Fibroblast of skin of left biceps (primary cell): ENCODE data around the gene FAHD2A.
"Not testable (repeated sequence)": the region's sequence is repeated elsewhere in the genome, so short reads cannot be mapped to it uniquely, and the experiment has no call there.

Experiments
- DNase-seq, 2 experiments: peaks; one replicate each; pipeline ENCODE4 v3.0.0-alpha.2; 2013; ENCODE audit warnings: low read depth in 2 of 2

FAHD2A gene

GRCh38 chr2:95375532-95376150, 26.9 kb upstream of the FAHD2A start:
- no peak for DNase-seq

- no peak for DNase-seq
These were observed 25.9 kb upstream of the FAHD2A start for GRCh38 chr2:95376311-95377215.

- no peak for DNase-seq
These were observed 25.0 kb upstream of the FAHD2A start for GRCh38 chr2:95377216-95378123.

DNA sequence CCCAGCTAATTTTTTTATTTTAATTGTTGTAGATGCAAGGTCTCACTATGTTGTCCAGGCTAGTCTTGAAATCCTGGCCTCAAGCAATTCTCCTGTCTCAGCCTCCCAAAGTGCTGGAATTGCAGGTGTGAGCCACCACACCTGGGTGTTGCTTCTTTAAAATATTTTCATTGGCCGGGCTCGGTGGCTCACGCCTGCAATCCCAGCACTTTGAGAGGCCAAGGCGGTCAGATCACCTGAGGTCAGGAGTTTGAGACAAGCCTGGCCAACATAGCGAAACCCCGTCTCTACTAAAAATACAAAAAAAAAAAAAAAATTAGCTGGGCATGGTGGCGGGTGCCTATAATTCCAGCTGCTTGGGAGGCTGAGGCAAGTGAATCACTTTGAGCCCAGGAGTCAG, 24.2 kb upstream of the FAHD2A start:
- DNase-seq = not testable (repeated sequence)

- DNase-seq = no peak
These were observed 23.1 kb upstream of the FAHD2A start for GRCh38 chr2:95379371-95379831.

GRCh38 chr2:95380280-95380679, 22.2 kb upstream of the FAHD2A start:
- DNase-seq = no peak

GRCh38 chr2:95380731-95381130, 21.8 kb upstream of the FAHD2A start:
- DNase-seq = no peak

DNA sequence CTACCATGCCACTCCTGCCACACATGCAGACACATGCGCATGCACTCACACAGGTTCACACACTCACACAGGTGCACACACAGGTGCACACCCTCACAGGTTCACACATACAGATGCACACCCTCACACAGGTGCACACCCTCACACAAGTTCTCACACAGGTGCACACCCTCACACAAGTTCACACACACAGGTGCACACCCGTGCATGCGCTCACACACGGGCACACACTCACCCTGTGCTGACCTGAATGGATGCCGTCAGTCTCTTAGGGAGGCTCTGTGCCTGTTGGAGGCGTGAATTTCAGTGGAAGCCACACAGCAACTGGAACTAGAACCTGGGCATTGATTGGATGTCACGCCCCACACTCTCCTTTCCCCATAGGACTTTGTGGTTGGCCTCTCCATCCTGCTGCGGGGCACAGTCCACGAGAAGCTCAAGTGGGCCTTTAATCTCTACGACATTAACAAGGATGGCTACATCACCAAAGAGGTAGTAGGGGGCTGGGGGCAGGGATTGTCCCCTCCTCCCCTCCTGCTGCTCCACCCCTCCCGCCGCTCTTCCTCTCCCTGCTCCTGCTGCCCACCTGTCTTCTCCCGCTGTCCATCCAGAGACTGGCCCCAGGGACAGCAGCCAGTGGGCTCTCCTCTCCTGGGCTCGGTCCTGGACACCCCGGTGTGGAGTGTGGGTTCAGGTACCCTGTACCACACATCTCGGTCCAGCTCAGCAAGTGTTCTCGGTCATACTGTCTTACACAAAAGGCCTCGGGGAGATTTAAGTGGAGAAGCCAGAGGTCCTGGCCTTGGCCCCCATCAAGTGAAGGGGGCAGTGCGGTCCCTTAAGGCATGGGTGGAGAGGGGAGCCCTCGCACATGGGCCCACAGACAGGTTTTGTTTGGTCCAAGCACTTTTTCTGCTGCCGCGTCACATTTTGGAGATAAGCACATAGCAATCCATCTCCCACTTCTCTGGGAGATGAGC, 21.0 kb upstream of the FAHD2A start:
- no peak for DNase-seq

- no peak for DNase-seq
These were observed 20.3 kb upstream of the FAHD2A start for GRCh38 chr2:95382192-95382591.

DNA sequence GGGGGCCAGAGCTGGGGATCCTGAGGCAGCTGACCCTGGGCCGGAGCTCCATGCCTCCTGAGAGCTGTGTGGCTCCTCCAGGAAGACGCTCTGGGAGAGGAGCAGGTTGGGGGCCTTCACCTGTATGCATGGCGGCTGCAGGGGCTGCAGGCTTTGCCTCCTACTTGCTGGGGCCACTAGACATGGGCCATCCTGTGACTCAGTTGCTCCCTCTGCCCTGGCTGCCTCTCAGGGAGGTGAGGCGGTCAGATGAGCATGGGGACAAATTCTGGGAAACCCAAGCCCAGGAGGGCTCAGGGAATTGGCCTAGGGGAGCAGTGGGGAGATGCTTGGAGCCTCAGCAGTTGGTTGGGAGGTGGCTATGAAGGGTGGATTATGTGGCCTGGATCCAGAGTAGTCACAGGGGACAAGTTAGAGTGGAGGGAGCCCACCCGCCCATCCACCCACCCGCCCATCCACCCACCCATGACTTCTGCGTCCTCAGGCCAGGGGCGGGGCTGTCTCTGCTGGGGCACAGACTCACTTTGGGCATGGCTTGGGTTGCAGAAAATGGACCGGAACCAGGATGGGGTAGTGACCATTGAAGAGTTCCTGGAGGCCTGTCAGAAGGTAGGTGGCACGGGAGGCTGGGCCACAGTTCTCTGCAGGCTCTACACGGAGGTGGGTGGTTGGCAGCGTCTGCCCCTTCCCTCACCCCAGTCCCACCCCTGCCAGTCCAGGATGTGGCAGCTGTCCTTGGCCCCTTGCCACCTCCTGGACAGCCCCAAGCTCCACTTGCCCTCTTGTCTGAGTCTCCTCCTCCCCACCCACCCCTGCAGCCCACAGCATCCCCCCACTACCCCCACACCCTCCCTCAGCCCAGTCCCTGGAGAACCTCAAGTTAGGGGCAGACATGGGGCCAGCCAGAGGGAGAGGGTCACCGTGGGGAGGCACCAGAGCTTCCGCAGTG, 19.5 kb upstream of the FAHD2A start:
- no peak for DNase-seq

DNA sequence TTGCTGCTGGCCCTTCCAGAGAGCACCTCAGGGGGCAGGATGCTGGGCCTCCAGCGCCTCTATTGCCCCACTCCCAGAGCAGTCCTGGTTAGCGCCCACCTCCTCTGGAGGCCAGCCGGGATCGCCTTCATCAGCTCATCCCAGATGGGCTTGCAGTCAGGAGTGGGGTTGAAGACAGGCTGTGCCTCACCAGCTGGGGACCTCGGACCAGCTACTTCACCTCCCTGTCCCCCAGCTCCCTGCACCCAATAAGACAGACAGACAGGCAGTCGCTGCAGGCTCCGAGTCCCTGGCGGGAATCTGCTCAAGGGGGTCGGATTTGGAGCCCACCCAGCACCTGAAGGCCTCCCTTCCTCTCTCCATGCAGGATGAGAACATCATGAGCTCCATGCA, 18.9 kb upstream of the FAHD2A start:
- DNase-seq = no peak

DNA sequence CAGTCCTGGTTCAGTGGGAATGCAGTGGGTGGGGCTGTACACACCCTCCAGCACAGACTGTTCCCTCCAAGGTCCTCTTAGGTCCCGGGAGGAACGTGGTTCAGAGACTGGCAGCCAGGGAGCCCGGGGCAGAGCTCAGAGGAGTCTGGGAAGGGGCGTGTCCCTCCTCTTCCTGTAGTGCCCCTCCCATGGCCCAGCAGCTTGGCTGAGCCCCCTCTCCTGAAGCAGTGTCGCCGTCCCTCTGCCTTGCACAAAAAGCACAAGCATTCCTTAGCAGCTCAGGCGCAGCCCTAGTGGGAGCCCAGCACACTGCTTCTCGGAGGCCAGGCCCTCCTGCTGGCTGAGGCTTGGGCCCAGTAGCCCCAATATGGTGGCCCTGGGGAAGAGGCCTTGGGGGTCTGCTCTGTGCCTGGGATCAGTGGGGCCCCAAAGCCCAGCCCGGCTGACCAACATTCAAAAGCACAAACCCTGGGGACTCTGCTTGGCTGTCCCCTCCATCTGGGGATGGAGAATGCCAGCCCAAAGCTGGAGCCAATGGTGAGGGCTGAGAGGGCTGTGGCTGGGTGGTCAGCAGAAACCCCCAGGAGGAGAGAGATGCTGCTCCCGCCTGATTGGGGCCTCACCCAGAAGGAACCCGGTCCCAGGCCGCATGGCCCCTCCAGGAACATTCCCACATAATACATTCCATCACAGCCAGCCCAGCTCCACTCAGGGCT, 17.5 kb upstream of the FAHD2A start:
- DNase-seq = no peak

- no peak for DNase-seq
These were observed 16.9 kb upstream of the FAHD2A start for GRCh38 chr2:95385570-95385984.

DNA sequence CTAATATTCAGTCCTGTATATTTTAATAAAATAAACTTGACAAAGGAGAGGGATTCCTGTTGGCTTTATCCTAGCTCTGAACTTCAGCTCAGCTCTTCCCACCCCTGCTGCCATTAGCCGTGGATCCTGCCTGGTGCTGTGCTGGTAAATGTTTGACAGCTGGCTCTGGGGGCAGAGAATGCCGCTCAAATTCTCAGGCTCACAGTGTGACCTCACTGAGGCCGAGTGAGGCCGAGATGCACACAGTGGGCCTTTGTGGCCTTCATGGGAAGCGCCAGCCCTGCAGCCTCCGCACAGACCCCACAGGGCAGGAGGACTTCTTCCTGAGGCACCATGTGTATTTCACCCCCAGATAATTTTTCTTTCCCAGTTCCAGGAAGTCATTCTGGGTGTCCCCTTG, 16.5 kb upstream of the FAHD2A start:
- no peak for DNase-seq

GRCh38 chr2:95387358-95387757, 15.2 kb upstream of the FAHD2A start:
- DNase-seq = no peak

DNA sequence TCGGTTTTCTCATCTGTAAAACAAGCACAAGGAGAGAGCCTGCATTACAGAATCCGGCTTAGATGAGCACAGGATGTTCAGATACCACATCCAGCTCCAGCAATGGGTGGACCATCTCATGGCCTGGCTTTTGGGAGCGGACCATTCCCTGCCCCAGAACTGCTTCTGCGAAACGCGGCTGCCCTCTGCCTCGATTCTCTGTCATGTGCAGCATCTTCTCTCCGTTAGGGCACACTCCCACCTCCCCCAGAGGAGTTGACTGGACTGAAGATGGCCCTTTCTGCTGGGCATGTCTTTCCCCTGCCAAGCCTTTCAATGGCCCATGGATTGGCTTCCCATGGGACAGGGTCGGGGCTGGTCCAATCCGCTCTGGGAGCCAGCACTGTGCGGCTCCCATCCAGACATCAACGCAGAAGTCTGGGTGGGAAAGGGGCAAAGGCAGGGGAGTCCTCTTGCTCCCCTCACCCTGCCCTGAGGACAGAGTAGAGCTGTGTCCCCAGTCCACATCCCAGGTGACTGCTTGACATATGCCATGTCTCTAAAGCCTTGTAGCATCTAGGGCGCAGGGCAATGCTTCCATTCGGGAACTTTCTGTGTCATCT, 14.3 kb upstream of the FAHD2A start:
- DNase-seq = no peak

DNA sequence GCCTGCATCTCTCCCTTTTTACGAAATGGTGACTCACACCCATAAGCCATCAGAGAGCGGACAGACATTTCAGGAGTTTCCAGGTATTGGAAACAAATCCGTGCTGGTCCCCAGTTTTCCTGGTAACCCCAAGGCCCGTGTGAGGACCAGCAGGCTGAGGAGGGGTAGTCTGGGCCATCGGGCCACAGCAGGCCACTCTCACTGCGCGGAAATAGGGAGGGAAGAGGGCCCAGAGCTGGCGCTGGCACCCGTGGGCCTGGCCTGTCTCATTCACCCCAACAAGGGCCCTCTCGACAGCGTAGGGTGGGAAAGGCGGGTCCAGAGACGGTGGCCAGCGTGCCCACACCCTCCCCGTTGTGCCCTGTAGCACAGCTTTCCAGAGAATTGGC, 13.7 kb upstream of the FAHD2A start:
- DNase-seq = no peak

DNA sequence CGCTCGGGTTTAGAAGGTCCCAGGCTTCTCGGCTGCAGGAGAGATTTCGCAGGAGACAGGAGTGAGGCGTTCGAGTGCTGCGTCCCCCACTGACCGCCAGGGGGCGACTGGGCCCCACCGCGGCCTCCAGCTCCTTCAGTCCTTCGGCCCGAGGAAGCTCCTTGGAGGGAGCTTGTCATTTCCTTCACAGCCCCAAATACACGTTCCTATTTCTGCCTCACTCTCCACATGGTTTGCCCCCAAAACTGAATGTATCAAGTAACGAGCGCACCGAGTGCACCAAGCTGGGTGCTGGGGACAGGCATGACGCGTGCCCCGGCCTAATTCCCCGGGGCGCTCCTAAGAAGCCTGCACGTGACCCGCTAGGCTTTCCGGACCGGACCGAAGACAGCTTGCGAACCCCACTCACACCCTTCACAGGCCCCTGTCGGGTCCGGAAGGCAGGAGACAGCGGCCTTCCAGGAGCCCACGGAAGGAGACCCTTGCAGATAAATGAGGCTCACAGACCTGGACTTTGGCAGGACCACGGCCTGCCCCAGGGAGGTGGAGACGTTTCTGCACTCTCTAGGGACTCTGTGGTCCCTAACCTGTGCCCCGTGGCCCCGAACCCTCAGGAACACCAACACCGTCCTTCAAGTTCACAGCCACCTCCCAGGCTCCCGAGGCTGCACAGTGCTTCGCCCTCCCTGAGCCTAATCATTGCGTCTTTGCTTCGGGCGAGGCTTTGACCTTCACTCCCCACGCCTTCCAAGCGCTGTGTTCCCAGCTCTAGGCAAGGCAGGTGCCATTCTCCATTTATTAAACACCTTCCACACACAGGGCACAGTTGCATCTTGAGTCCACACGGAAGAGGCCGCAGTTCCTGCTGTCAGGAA, 13.0 kb upstream of the FAHD2A start:
- peak; percentile 11 to 19 for DNase-seq
